ENCODE measurements around the gene CFAP77. TPM values are rescaled to one million over a fixed set of nuclear protein-coding genes. Genes with fewer than 3 reads are reported as not detected.

The CFAP77 gene
- total RNA-seq, 1 donor from 2014 or later, result not detected

GRCh38 chr9:132597073-132597775 is 187.2 kb downstream of the CFAP77 start:
- DNase-seq, result no peak

DNA sequence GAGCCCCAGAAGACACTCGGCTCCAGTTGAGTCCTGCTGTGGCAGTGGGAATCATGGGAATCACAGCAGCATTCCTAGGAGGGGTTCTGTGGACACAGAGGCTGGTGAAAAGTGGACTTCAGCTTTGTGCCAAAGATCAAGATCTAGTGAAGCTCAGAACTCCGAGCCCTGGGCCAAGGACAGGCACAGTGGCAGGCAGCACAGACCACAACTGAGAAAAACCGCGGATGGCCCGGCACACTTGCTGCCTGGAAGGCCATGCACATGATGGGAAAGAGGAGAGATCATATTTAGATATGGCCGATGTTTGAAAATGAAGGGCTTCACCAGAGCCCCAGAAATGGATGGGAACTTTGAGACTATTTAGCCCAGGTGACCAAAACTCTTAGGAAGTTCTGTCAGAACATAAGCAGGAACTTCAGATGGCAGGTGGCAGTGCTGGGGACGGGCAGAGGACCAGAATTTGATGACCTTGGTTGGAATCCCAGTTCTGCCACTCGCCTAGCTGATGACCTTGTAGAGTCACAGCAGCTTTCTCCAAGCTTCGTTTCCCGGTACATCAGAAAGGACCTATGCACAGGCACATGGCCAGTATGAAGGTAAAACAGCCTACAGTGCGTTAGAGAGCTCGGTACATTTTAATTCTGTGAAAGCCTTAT is 190.4 kb downstream of the CFAP77 start:
- no peak for DNase-seq

DNA sequence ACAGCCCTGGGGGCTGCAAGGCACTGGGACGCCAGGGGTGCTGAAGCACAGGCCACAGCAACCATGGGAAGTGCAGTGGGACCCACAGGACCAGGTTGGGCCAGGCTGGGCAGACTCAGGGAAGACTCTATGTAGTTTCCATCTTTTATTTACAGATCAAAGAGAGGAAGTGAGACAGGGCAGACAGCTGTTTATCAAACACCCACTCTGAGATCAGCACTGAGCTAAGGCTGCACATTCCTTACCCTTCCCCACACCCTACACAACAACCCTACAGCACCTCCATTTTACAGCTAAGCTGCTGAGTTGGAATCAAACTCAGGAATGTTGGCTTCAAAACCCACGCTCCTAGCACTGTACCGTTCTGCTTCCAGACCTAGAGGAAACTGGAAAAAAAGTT is 192.2 kb downstream of the CFAP77 start:
- DNase-seq, result no peak

DNA sequence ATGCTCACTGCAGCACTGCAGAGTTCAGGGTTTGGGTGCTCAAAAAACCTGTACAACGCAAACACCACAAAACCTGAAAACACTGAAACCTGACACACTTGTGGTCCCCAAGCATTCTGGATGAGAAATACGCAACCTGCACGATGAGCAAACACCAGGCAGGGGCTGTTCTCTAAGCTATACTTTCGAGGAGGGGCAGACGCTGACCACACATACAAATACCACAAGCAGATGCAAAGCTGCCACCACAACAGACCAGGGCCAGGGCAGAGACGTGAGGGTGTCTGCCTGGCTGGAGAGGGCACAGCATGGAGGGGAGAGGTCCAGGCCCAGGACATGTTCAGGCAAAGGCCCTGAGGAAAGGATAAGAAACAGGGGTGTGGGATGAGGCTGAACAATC is 195.4 kb downstream of the CFAP77 start:
- DNase-seq, result no peak

- DNase-seq, result no peak
Observed at GRCh38 chr9:132606066-132606465, 196.1 kb downstream of the CFAP77 start.

- DNase-seq, result no peak
Observed at GRCh38 chr9:132609184-132609583, 199.2 kb downstream of the CFAP77 start.

DNA sequence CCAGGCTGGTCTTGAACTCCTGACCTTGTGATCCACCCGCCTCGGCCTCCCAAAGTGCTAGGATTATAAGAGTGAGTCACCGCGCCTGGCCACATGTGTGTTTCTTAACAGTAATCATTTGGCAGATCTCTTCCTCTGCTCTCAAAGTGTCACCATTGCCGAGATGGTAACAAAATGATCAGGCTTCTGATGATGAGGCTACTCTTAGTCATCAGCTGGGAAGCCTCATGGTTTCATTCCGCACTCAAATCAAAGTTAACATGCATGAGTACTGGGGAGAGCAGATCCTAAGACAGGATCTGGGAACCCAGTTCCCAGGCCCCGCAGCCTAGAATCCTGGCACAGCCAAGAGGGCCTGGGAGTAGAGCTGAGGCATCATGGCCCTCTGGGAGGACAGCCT is 199.8 kb downstream of the CFAP77 start:
- DNase-seq, result no peak

DNA sequence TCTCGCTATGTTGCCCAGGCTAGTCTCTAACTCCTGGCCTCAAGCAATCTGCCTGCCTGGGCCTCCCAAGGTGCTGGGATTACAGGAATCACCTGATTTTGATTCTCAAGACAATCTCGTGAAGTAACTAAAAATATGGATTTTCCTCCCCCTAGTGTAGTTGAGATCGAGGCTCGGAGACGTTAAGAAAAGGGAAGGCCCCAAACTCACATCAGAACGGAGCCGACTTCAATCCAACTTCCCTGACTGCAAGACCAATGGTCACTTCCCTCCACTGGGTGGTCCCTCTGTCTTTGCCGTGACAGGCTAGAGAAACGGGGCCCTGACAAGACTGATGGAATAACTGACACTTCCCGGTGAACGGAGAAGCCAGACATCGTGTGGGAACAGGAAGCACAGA is 200.7 kb downstream of the CFAP77 start:
- no peak for DNase-seq

GRCh38 chr9:132614324-132614723 is 204.3 kb downstream of the CFAP77 start:
- DNase-seq, result no peak

GRCh38 chr9:132615774-132616173 is 205.8 kb downstream of the CFAP77 start:
- DNase-seq, result no peak

- no peak for DNase-seq
Observed at GRCh38 chr9:132616725-132617124, 206.7 kb downstream of the CFAP77 start.

DNA sequence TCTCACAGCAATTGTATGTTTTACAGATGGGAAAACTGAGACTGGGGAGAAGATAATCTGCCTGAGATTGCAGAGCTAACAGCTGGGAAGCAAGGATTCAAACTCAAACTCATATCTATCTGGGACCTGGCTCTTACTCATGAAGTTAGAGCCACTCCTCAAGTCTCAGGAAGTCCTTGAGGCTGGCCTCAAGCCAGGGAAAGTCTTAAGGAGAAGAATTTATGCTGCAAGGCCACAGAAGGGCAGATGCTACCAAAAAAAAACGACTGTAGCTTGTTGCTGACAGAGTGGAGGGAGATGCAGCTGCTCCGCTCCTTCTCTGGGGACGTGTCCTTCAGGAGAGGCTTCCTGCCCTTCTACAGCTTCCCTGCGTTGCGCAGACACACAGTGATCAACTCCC is 212.1 kb downstream of the CFAP77 start:
- DNase-seq, result no peak

Small RNA genes within 50 kb of the gene (small RNA-seq; reads per million reads assigned to genes)
- gene RNU5D-2P, result 8.8 reads per million, percentile 92 among the genes with 10 or more reads in this experiment

Other genes starting within 250 kb of the CFAP77 start
- gene NTNG2, start 248.2 kb upstream of the CFAP77 start, total RNA-seq, result 46.3 TPM
- gene SETX, start 55.2 kb upstream of the CFAP77 start, total RNA-seq, result 85.3 TPM
- 11.7 TPM for gene TTF1, start 3.4 kb upstream of the CFAP77 start, total RNA-seq
- not detected for gene BARHL1, start 172.4 kb downstream of the CFAP77 start, total RNA-seq